ENCODE results near the gene ANXA7.

- TF ChIP-seq CTCF (IDR thresholded peaks at IDR 0.05), result no peak
- TF ChIP-seq ZFX (IDR thresholded peaks at IDR 0.05; ENCODE audit: borderline replicate concordance), result no peak
Measured at GRCh38 chr10:73413108-73413527, 740 bp downstream of the ANXA7 start.

All from 22Rv1 (cell line).